HUES48 (cell line): ENCODE results near the gene GLCCI1.
A peak's percentile ranks its signal among the peaks of the same experiment; 100 is the strongest.

Experiments
- H3K27ac ChIP-seq: one replicate; pipeline ENCODE4 v1.7.0; 2013; ENCODE audit warnings: low read depth, low read length, inconsistent platforms
- H3K27me3 ChIP-seq: 2 replicates; pipeline ENCODE4 v1.6.1; 2013; ENCODE audit warnings: mild to moderate bottlenecking, low read length; ENCODE audit not compliant: control insufficient read depth, insufficient read depth
- H3K36me3 ChIP-seq: 2 replicates; pipeline ENCODE4 v1.6.1; 2013; ENCODE audit warnings: low read length; ENCODE audit not compliant: control insufficient read depth, insufficient read depth
- H3K4me1 ChIP-seq: 2 replicates; pipeline ENCODE4 v1.6.1; 2013; ENCODE audit warnings: mild to moderate bottlenecking, low read length; ENCODE audit not compliant: control insufficient read depth, insufficient read depth
- H3K4me3 ChIP-seq: 2 replicates; pipeline ENCODE4 v1.5.1; 2013; ENCODE audit warnings: mild to moderate bottlenecking, low read depth, low read length
- H3K9ac ChIP-seq: 2 replicates; pipeline ENCODE4 v1.6.1; 2013; ENCODE audit warnings: mild to moderate bottlenecking, low read depth, low read length, moderate library complexity
- H3K9me3 ChIP-seq: 2 replicates; pipeline ENCODE4 v1.6.1; 2013; ENCODE audit warnings: low read length; ENCODE audit not compliant: control insufficient read depth, insufficient read depth

GLCCI1 gene

GRCh38 chr7:8068892-8069686, 100.5 kb downstream of the GLCCI1 start:
- H3K9ac ChIP-seq: no peak overlapping the region
- H3K4me1 ChIP-seq: peaks cover 18% of the 10 kb centered on the region
- no peaks in the 10 kb centered on the region for H3K27me3 ChIP-seq
- H3K27ac ChIP-seq: no peak overlapping the region
- H3K4me3 ChIP-seq: no peak overlapping the region
- H3K36me3 ChIP-seq: 0 out of 2 replicates have a peak, but pooled peaks cover 3% of the 10 kb centered on the region
- no peaks in the 10 kb centered on the region for H3K9me3 ChIP-seq

- 0 out of 2 replicates have a peak, but pooled peaks cover 3% of the 10 kb centered on the region for H3K36me3 ChIP-seq
- H3K27me3 ChIP-seq: no peaks in the 10 kb centered on the region
- peaks cover 12% of the 10 kb centered on the region for H3K4me1 ChIP-seq
- H3K27ac ChIP-seq: no peak overlapping the region
- no peaks in the 10 kb centered on the region for H3K9me3 ChIP-seq
- H3K9ac ChIP-seq: no peak overlapping the region
- H3K4me3 ChIP-seq: no peak overlapping the region
Measured at GRCh38 chr7:8070451-8071180, 102.0 kb downstream of the GLCCI1 start.

GRCh38 chr7:8078418-8078817, 109.8 kb downstream of the GLCCI1 start:
- Histone ChIP-seq H3K4me1 (0 out of 2 replicates have a peak, but pooled peaks cover under 1% of the 10 kb centered on the region), H3K9ac (no peak overlapping the region), H3K9me3 (no peaks in the 10 kb centered on the region), H3K27ac (no peak overlapping the region), H3K36me3 (no peaks in the 10 kb centered on the region), H3K27me3 (no peaks in the 10 kb centered on the region), H3K4me3 (no peak overlapping the region)

- peaks cover 10% of the 10 kb centered on the region for H3K36me3 ChIP-seq
- no peaks in the 10 kb centered on the region for H3K9me3 ChIP-seq
- H3K27me3 ChIP-seq: no peaks in the 10 kb centered on the region
- no peak overlapping the region for H3K4me3 ChIP-seq
- no peak overlapping the region for H3K27ac ChIP-seq
- H3K4me1 ChIP-seq: peaks cover 32% of the 10 kb centered on the region
- no peak overlapping the region for H3K9ac ChIP-seq
Measured at GRCh38 chr7:8082762-8083161, 114.2 kb downstream of the GLCCI1 start.

- Histone ChIP-seq H3K36me3 (peaks cover 10% of the 10 kb centered on the region), H3K27ac (peak overlapping the region; percentile 9), H3K4me3 (no peak overlapping the region), H3K4me1 (peaks cover 32% of the 10 kb centered on the region), H3K9ac (no peak overlapping the region), H3K9me3 (no peaks in the 10 kb centered on the region), H3K27me3 (no peaks in the 10 kb centered on the region)
Measured at GRCh38 chr7:8084836-8085235, 116.2 kb downstream of the GLCCI1 start.

- peaks cover 10% of the 10 kb centered on the region for H3K36me3 ChIP-seq
- H3K4me3 ChIP-seq: no peak overlapping the region
Measured at GRCh38 chr7:8085420-8085819, 116.8 kb downstream of the GLCCI1 start.

GRCh38 chr7:8086239-8086638, 117.6 kb downstream of the GLCCI1 start:
- Histone ChIP-seq H3K9ac (no peak overlapping the region), H3K4me3 (no peak overlapping the region), H3K27me3 (no peaks in the 10 kb centered on the region), H3K4me1 (peaks cover 32% of the 10 kb centered on the region), H3K36me3 (peaks cover 10% of the 10 kb centered on the region), H3K9me3 (no peaks in the 10 kb centered on the region), H3K27ac (peak overlapping the region; percentile 24)

More at GRCh38 chr7:8085420-8085819, 116.8 kb downstream of the GLCCI1 start:
- no peaks in the 10 kb centered on the region for H3K27me3 ChIP-seq
- no peak overlapping the region for H3K9ac ChIP-seq
- peak overlapping the region; percentile 39 for H3K27ac ChIP-seq
- no peaks in the 10 kb centered on the region for H3K9me3 ChIP-seq
- H3K4me1 ChIP-seq: peaks cover 32% of the 10 kb centered on the region

GRCh38 chr7:8089036-8089780, 120.6 kb downstream of the GLCCI1 start:
- Histone ChIP-seq H3K36me3 (peaks cover 10% of the 10 kb centered on the region), H3K27ac (no peak overlapping the region), H3K4me3 (no peak overlapping the region), H3K9me3 (no peaks in the 10 kb centered on the region), H3K27me3 (no peaks in the 10 kb centered on the region), H3K4me1 (peaks cover 24% of the 10 kb centered on the region), H3K9ac (no peak overlapping the region)

GRCh38 chr7:8092140-8092539, 123.5 kb downstream of the GLCCI1 start:
- peaks cover 5% of the 10 kb centered on the region; the same call in 1 of the 2 replicates for H3K9me3 ChIP-seq
- H3K4me1 ChIP-seq: no peaks in the 10 kb centered on the region
- H3K27me3 ChIP-seq: no peaks in the 10 kb centered on the region
- no peak overlapping the region for H3K27ac ChIP-seq
- peaks cover 1% of the 10 kb centered on the region for H3K36me3 ChIP-seq
- H3K9ac ChIP-seq: no peak overlapping the region
- no peak overlapping the region for H3K4me3 ChIP-seq

GRCh38 chr7:8094164-8095140, 125.9 kb downstream of the GLCCI1 start:
- no peak overlapping the region for H3K4me3 ChIP-seq
- no peak overlapping the region for H3K27ac ChIP-seq
- no peaks in the 10 kb centered on the region for H3K27me3 ChIP-seq
- H3K36me3 ChIP-seq: no peaks in the 10 kb centered on the region
- no peak overlapping the region for H3K9ac ChIP-seq
- peaks cover 5% of the 10 kb centered on the region; the same call in 1 of the 2 replicates for H3K9me3 ChIP-seq
- no peaks in the 10 kb centered on the region for H3K4me1 ChIP-seq
